Sigmoid colon (tissue), 4 donors: ENCODE data around the gene AP5Z1.

ENCODE experiments used
- POLR2A ChIP-seq, 2 donors: fragments of 450-650 bp; IDR thresholded peaks; one replicate each; pipeline ENCODE4 v1.6.1; 2016; ENCODE audit warnings: antibody characterized with exemption in 2 of 2, mild to moderate bottlenecking in 2 of 2, moderate library complexity in 2 of 2
- POLR2AphosphoS5 ChIP-seq, 4 donors: sonication (generic); formaldehyde crosslinking; IDR thresholded peaks; one replicate each; pipeline ENCODE4 v1.6.1; 2017; ENCODE audit warnings: antibody characterized with exemption in 4 of 4
- TF ChIP-seq, protein P1 (sequence below), 4 experiments: fragments of 450-650 bp in 3 of 4; fragments of 200-600 bp in 1 of 4; IDR thresholded peaks; one replicate each; pipeline ENCODE4 v1.5.1; 2016 to 2019; ENCODE audit warnings: antibody characterized with exemption in 4 of 4, mild to moderate bottlenecking in 3 of 4, moderate library complexity in 2 of 4

DNA sequence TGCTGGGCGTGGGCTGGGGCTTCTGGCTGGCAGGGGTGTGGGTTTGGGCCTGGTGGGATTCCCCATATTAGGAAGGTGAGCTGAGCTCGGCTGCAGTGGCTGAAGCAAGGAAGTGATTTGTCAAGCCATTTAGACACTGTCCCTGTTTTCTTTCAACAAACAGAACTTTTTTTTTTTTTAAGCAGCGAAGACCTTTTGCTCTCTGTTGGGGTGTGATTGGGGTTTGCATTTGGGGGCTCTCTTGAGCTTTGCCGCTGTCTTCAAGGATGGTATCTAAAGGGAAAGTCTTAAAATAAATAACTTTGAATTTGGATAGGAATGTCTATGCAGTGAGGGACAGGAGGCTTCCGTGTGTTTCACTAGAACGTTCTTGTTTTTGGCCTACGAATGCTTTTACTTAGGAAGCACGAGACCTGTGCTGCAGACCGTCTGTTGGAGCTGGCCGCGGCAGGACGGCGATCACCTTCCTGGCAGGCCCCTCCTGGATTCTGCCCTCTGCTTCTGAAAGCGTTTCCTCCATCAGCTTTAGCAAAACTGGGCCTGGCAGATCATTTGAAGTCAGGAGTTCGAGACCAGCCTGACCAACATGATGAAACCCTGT is 49.5 kb upstream of the AP5Z1 start:
- peak in 2 of 4 donors; percentile 6 to 66 for TF ChIP-seq POLR2AphosphoS5 (IDR thresholded peaks at IDR 0.05)
- TF ChIP-seq, protein P1, sequence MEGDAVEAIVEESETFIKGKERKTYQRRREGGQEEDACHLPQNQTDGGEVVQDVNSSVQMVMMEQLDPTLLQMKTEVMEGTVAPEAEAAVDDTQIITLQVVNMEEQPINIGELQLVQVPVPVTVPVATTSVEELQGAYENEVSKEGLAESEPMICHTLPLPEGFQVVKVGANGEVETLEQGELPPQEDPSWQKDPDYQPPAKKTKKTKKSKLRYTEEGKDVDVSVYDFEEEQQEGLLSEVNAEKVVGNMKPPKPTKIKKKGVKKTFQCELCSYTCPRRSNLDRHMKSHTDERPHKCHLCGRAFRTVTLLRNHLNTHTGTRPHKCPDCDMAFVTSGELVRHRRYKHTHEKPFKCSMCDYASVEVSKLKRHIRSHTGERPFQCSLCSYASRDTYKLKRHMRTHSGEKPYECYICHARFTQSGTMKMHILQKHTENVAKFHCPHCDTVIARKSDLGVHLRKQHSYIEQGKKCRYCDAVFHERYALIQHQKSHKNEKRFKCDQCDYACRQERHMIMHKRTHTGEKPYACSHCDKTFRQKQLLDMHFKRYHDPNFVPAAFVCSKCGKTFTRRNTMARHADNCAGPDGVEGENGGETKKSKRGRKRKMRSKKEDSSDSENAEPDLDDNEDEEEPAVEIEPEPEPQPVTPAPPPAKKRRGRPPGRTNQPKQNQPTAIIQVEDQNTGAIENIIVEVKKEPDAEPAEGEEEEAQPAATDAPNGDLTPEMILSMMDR (IDR thresholded peaks at IDR 0.05): no peak
- TF ChIP-seq POLR2A (IDR thresholded peaks at IDR 0.05): no peak
